Small intestine (tissue), 16 donors: ENCODE data around the gene SCAMP3. TPM values are rescaled to one million over a fixed set of nuclear protein-coding genes. Genes with fewer than 3 reads are reported as not detected.
A peak's percentile ranks its signal among the peaks of the same experiment; 100 is the strongest.

Experiments used
- DNase-seq, 2 donors: peaks; one replicate each; pipeline versions ENCODE4 v3.0.0 to v3.0.0-alpha.2; 2013
- FAIRE-seq: peaks from 2 replicates; lab custom pipeline; 2012; peaks lifted over from hg19 to GRCh38; lab: Jason Lieb, UNC
- H3K27ac ChIP-seq, 3 donors: one replicate each; pipeline ENCODE4 v1.5.1; 2013; ENCODE audit warnings: low read length in 2 of 3, mild to moderate bottlenecking in 2 of 3, control low read depth in 1 of 3, inconsistent platforms in 1 of 3, low read depth in 1 of 3, moderate library complexity in 1 of 3
- H3K27me3 ChIP-seq, 3 donors: one replicate each; pipeline ENCODE4 v1.6.1; 2013; ENCODE audit warnings: low read length in 3 of 3, inconsistent platforms in 1 of 3; ENCODE audit not compliant: control insufficient read depth in 3 of 3, insufficient read depth in 3 of 3
- H3K36me3 ChIP-seq, 3 donors: one replicate each; pipeline ENCODE4 v1.6.1; 2013; ENCODE audit warnings: low read length in 3 of 3, inconsistent platforms in 1 of 3, low read depth in 1 of 3, mild to moderate bottlenecking in 1 of 3, moderate library complexity in 1 of 3; ENCODE audit not compliant: control insufficient read depth in 3 of 3, insufficient read depth in 2 of 3
- H3K4me1 ChIP-seq, 3 donors: one replicate each; pipeline ENCODE4 v1.6.1; 2013; ENCODE audit warnings: low read length in 2 of 3, inconsistent platforms in 1 of 3, low read depth in 1 of 3, mild to moderate bottlenecking in 1 of 3, moderate library complexity in 1 of 3; ENCODE audit not compliant: control insufficient read depth in 3 of 3, insufficient read depth in 2 of 3
- H3K4me3 ChIP-seq, 3 donors: one replicate each; pipeline ENCODE4 v1.5.1; 2013; ENCODE audit warnings: low read length in 3 of 3, control low read depth in 1 of 3, inconsistent platforms in 1 of 3, low read depth in 1 of 3, mild to moderate bottlenecking in 1 of 3, moderate library complexity in 1 of 3
- H3K9me3 ChIP-seq, 2 donors: one replicate each; pipeline ENCODE4 v1.6.1; 2013; ENCODE audit warnings: low read depth in 1 of 2, low read length in 1 of 2; ENCODE audit not compliant: control insufficient read depth in 2 of 2, insufficient read depth in 1 of 2
- WGBS, 3 donors: extraction: QIAGEN DNeasy Blood & Tissue Kit; methylation state at CpG; one replicate each; pipeline ENCODE4 v1.1.7; 2013; 5-methylcytosine and 5-hydroxymethylcytosine counted together
- long read RNA-seq, 10 donors: transcript quantifications; one replicate each; lab custom pipeline, GENCODE V29; 2026
- polyA plus RNA-seq, 4 donors: library from polyadenylated mRNA; stranded (reverse) in 3 of 4; unstranded in 1 of 4; fragments of 200-250 nt in 3 of 4; fragments of 120-200 nt in 1 of 4; gene quantifications; one replicate each; pipeline versions ENCODE4 v1.2.1 to v1.2.3, GENCODE V29; 2013
- donor health status: healthy with polysubstance abuse.
- donor health status: control.
- donor health status: control.
- donor health status: Bipolar disorder and iron deficiency.
- donor health status: healthy.

SCAMP3 gene
- 10 to 100 TPM; 32.7 to 61.8 (median 53.8) TPM for polyA plus RNA-seq
- long read RNA-seq, donor 1: 0 reads
- long read RNA-seq, donor 2, partial matches to known transcripts: 0 of 5 reads
- long read RNA-seq, donor 2, other reads (novel, unspliced or antisense): 0 of 5 reads
- long read RNA-seq, donor 3, transcript SCAMP3-201 (9 exons, 1,446 nt): major isoform, 9 of 9 reads
- long read RNA-seq, donor 3, partial matches to known transcripts: 0 of 9 reads
- long read RNA-seq, donor 3, other reads (novel, unspliced or antisense): 0 of 9 reads
- long read RNA-seq, donor 4: 0 reads
- long read RNA-seq, donor 5, partial matches to known transcripts: 0 of 2 reads
- long read RNA-seq, donor 5, other reads (novel, unspliced or antisense): 0 of 2 reads
- long read RNA-seq, donor 6, transcript SCAMP3-201 (9 exons, 1,446 nt): major isoform, 10 of 12 reads
- long read RNA-seq, donor 6, partial matches to known transcripts: 0 of 12 reads
- long read RNA-seq, donor 6, other reads (novel, unspliced or antisense): 0 of 12 reads
- long read RNA-seq, donor 7: 0 reads
- long read RNA-seq, donor 8, partial matches to known transcripts: 0 of 2 reads
- long read RNA-seq, donor 8, other reads (novel, unspliced or antisense): 0 of 2 reads
- long read RNA-seq, donor 9, partial matches to known transcripts: 0 of 2 reads
- long read RNA-seq, donor 9, other reads (novel, unspliced or antisense): 0 of 2 reads
- long read RNA-seq, donor 10, transcript SCAMP3-201 (9 exons, 1,446 nt): major isoform, 16 of 29 reads
- long read RNA-seq, donor 10, partial matches to known transcripts: 10 of 29 reads
- long read RNA-seq, donor 10, other reads (novel, unspliced or antisense): 0 of 29 reads

DNA sequence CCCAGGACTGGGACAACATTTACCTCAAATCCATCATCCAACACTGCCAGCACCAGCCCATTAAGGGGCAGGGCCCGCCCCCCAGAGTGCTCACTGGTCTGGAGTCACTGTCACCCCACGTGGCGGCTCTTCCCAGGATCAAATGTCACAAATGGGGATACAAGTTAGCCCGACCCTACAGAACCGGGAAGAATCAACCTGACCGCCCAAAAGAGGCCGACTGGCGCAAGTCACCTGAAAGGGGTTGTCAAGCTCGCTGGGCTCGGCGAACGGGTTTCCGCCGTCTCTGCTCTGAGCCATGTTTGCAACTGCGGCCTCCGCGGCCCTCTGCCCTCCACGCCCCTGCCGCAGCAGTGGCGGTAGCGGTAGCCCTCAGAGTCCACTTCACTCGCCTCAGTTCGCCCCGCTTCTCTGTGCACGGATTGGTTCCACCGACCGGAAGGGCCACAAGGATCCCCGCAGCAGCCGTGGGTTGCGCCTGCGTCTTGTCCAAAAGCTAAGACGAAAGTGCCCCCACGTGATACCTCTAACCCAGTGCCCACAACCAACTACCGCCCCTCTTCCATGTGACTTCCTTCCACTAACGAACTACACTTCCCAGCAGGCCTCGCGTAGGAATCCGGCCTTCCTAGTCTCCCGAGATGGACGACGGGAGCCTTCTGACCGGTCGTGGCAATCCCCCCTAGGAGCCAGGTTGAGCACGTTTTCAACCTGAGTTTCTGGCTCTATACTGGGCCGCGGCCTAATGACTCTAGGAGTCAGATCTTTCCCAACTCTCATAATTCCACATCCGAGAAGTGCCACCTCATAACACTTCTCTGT is at the start of gene SCAMP3:
TSS of gene SCAMP3 (minus strand) at position 509 of the 822 bp plus-strand sequence. CDS start at position 300, 209 bp downstream.
- no peaks in the 10 kb centered on the region for H3K9me3 ChIP-seq
- peaks cover 10 to 58% (median 12%) of the 10 kb centered on the region in 3 donors for H3K36me3 ChIP-seq
- FAIRE-seq (no peak), DNase-seq (peak; percentile 98 to 99)
- 0 to 1% (median 1%) methylated on average over 43 to 47 of the region's 47 CpGs for WGBS, 3 donors
- H3K27me3 ChIP-seq: no peaks in the 10 kb centered on the region
- H3K4me1 ChIP-seq: peaks cover 0 to 12% (median 9%) of the 10 kb centered on the region in 3 donors
- peak within 1 kb of the TSS; percentile 69 to 81 (median 70) for H3K27ac ChIP-seq
- peak within 1 kb of the TSS; percentile 59 to 76 (median 75) for H3K4me3 ChIP-seq

DNA sequence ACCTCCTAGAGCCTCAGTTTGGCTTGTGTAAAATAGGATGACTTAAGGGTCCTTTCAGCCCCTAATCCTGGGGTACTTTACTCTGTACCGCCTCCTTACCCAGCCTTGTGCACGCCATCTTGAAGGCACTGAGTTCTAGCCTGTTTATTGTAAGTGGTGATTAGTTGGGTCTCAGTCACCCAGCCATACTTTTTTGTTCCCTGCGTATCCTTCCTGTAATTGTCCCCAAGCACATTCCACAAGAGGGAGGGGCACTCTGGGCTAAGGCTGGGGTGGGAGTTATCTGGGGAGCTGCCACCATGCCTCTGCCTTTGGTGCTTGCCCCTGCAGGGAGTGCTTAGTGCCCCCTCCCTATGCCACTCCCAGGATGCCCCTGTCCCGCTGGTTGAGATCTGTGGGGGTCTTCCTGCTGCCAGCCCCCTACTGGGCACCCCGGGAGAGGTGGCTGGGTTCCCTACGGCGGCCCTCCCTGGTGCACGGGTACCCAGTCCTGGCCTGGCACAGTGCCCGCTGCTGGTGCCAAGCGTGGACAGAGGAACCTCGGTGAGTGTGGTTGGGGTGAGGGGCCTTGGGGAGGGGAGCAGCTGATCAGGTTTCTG is 47.4 kb upstream of the SCAMP3 start:
- H3K4me3 ChIP-seq: peak overlapping the region; percentile 68 to 90 (median 75)
- peaks cover 0 to 13% (median 0%) of the 10 kb centered on the region in 3 donors for H3K4me1 ChIP-seq
- FAIRE-seq: no peak
- peak overlapping the region; percentile 77 to 95 (median 90) for H3K27ac ChIP-seq
- WGBS, 3 donors: 1 to 12% (median 3%) methylated on average over 11 of the region's 11 CpGs
- no peaks in the 10 kb centered on the region for H3K27me3 ChIP-seq
- H3K36me3 ChIP-seq: peaks cover 0 to 35% (median 5%) of the 10 kb centered on the region in 3 donors
- peak; percentile 57 to 61 for DNase-seq
- H3K9me3 ChIP-seq: no peaks in the 10 kb centered on the region

DNA sequence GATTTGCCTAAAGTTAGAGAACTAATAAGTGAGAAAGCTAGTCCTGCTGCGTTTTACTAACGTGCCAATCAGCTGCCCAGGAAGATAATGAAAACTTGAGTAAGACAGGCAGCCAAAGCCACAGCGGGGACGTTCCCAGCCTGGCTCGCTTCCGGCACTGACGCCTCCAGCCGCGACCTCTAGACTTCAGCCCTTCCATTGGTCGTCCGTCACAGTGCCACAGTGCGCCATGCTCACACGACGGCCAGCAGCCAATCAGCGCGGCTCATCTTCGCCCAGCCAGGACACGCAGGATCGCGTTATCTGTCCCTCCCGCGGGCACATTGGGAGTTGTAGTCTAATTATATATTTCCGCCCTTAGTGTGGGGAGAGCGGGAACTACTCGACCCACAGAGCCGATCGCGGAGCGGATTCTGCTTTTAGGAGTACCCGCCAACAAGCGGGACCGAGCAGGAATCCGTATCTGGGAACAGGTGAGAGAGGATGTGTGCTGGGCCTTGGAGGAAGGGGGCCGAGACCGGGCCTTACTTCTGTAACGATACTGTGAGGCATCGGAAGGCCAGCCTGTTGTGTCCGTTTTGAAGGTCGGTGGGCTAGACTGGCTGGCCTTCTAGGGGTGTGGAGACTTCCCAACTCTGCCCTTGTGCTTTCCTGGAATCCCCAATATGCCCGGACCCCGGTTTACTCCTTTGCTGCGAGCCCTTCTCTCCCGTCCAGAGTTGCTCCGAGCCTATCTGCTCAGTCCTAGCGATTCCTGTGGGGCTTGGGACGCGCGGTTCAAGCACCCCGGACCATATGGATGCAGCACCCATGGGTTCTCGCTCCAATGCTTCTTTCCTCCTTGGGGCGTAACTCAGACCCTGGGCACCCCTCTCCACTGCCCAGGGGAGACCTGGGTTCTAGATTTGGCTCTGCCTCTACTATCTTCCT is 46.6 kb upstream of the SCAMP3 start, which contains the start of gene FDPS:
TSS of gene FDPS (plus strand) at position 374 of the 930 bp plus-strand sequence. CDS start 924 bp downstream, outside the sequence.
- peak within 1 kb of the TSS; percentile 68 to 90 (median 75) for H3K4me3 ChIP-seq
- H3K9me3 ChIP-seq: no peaks in the 10 kb centered on the region
- WGBS, 3 donors: 0% methylated on average over 51 of the region's 51 CpGs
- DNase-seq (peak; percentile 99 to 100), FAIRE-seq (no peak)
- H3K4me1 ChIP-seq: peaks cover 0 to 15% (median 0%) of the 10 kb centered on the region in 3 donors
- H3K27ac ChIP-seq: peak within 1 kb of the TSS; percentile 77 to 95 (median 90)
- H3K27me3 ChIP-seq: no peaks in the 10 kb centered on the region
- H3K36me3 ChIP-seq: peaks cover 0 to 28% (median 5%) of the 10 kb centered on the region in 3 donors

DNA sequence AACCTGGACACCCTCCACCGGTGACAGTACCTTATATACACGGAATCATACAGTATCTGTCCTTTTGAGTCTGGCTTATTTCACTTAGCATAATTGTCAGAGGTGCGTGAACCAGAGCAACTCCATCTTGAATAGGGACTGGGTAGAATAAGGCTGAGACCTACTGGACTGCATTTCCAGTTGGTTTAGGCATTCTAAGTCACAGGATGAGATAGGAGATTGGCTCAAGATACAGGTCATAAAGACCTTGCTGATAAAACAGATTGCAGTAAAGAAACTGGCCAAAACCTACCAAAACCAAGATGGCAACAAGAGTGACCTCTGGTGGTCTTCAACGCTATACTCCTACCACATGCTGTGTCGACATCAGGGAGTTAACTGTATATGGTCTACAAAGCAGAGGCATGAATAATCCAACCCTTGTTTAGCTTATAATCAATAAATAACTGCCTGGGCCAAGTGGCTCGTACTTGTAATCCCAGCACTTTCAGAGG is 45.1 kb upstream of the SCAMP3 start:
- Histone ChIP-seq H3K36me3 (peaks cover 0 to 16% (median 0%) of the 10 kb centered on the region in 3 donors), H3K27me3 (no peaks in the 10 kb centered on the region), H3K4me1 (peaks cover 0 to 15% (median 0%) of the 10 kb centered on the region in 3 donors), H3K4me3 (no peak overlapping the region), H3K27ac (peak overlapping the region in 1 of 3 donors; percentile 85), H3K9me3 (no peaks in the 10 kb centered on the region)
- 60 to 80% (median 67%) methylated on average over 6 of the region's 6 CpGs for WGBS, 3 donors
- FAIRE-seq: no peak
- peak in 1 of 2 donors; percentile 46 for DNase-seq

DNA sequence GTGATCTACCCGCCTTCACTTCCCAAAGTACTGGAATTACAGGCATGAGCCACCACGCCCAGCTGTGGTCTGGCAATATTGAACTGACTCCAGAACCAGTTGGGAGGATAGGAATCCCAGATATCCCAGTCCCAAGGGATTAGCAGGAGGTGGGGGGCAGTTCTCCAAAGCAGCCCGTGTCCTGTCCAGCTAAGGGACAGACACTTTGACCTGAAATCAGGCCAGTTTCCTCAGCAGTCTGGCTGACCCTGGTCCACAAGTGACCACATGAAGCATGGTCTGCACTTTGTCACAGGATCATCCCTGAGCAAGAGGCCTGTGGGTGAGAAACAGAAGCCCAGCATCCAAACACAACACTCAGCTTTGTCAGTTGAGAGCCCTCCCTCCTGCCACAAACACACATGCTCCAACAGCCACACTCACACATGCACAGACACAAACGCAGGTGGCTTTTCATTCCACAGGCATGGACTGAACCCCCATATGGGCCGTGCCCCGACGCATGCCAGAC is 43.8 kb upstream of the SCAMP3 start:
- H3K27ac ChIP-seq: no peak overlapping the region
- H3K4me3 ChIP-seq: no peak overlapping the region
- H3K9me3 ChIP-seq: no peaks in the 10 kb centered on the region
- WGBS, 3 donors: 76 to 85% (median 78%) methylated on average over 7 of the region's 7 CpGs
- no peaks in the 10 kb centered on the region for H3K27me3 ChIP-seq
- FAIRE-seq (no peak), DNase-seq (no peak)
- H3K36me3 ChIP-seq: peaks cover 0 to 6% (median 0%) of the 10 kb centered on the region in 3 donors
- H3K4me1 ChIP-seq: peaks cover 0 to 25% (median 0%) of the 10 kb centered on the region in 3 donors

- no peak for FAIRE-seq
- H3K27ac ChIP-seq: no peak overlapping the region
Measured at GRCh38 chr1:155304558-155305063, 42.5 kb upstream of the SCAMP3 start.

More at GRCh38 chr1:155304558-155305063, 42.5 kb upstream of the SCAMP3 start:
- DNase-seq: peak in 1 of 2 donors; percentile 31
- no peaks in the 10 kb centered on the region for H3K9me3 ChIP-seq
- WGBS, 3 donors: 49 to 71% (median 54%) methylated on average over 11 of the region's 11 CpGs
- H3K27me3 ChIP-seq: no peaks in the 10 kb centered on the region
- no peaks in the 10 kb centered on the region for H3K36me3 ChIP-seq
- H3K4me1 ChIP-seq: peaks cover 0 to 31% (median 4%) of the 10 kb centered on the region in 3 donors
- H3K4me3 ChIP-seq: no peak overlapping the region
